ENCODE results near the gene ZSWIM2.

Gene ZSWIM2

GRCh38 chr2:186883666-186884065 is 34.7 kb upstream of the ZSWIM2 start:
- Histone ChIP-seq H4K20me1 (ENCODE audit: insufficient read depth, low read length) (no peaks in the 10 kb centered on the region), H3K4me1 (ENCODE audit: low read length) (peaks cover 5% of the 10 kb centered on the region; the same call in 1 of the 2 replicates), H3K9ac (ENCODE audit: low read length) (no peak overlapping the region), H3K4me2 (ENCODE audit: low read depth, low read length) (no peak overlapping the region), H3K4me3 (ENCODE audit: low read length) (no peak overlapping the region), H3K79me2 (ENCODE audit: low read length) (no peaks in the 10 kb centered on the region), H3K9me2 (replicated peaks; ENCODE audit: insufficient read depth, low read length) (no peaks in the 10 kb centered on the region), H3K36me3 (replicated peaks; ENCODE audit: insufficient read depth, low read length) (no peaks in the 10 kb centered on the region), H3K9me3 (replicated peaks; ENCODE audit: insufficient read depth, low read length) (no peaks in the 10 kb centered on the region), H2AFZ (ENCODE audit: low read length) (no peak overlapping the region), H3K27ac (ENCODE audit: low read length) (no peak overlapping the region), H3F3A (ENCODE audit: insufficient read depth, low read length) (no peaks in the 10 kb centered on the region), H3K27me3 (replicated peaks; ENCODE audit: insufficient read depth, low read length) (no peaks in the 10 kb centered on the region)
- no peak for DNase-seq
- no peak for TF ChIP-seq CTCF (IDR thresholded peaks at IDR 0.05; ENCODE audit: low read length)
- no peak for TF ChIP-seq EZH2phosphoT487 (IDR thresholded peaks at IDR 0.05; ENCODE audit: low read length)
- no peak for TF ChIP-seq EZH2 (optimal IDR thresholded peaks at IDR 0.05; ENCODE audit: low read depth, low read length)

- no peak for DNase-seq
- Histone ChIP-seq H3K9me2 (replicated peaks; ENCODE audit: insufficient read depth, low read length) (no peaks in the 10 kb centered on the region), H4K20me1 (ENCODE audit: insufficient read depth, low read length) (no peaks in the 10 kb centered on the region), H3K4me3 (ENCODE audit: low read length) (no peak overlapping the region), H3K9ac (ENCODE audit: low read length) (no peak overlapping the region), H3K4me2 (ENCODE audit: low read depth, low read length) (no peak overlapping the region), H3K9me3 (replicated peaks; ENCODE audit: insufficient read depth, low read length) (no peaks in the 10 kb centered on the region), H2AFZ (ENCODE audit: low read length) (no peak overlapping the region), H3K4me1 (ENCODE audit: low read length) (peaks cover 5% of the 10 kb centered on the region; the same call in 1 of the 2 replicates), H3K27me3 (replicated peaks; ENCODE audit: insufficient read depth, low read length) (no peaks in the 10 kb centered on the region), H3K79me2 (ENCODE audit: low read length) (no peaks in the 10 kb centered on the region), H3K27ac (ENCODE audit: low read length) (no peak overlapping the region), H3F3A (ENCODE audit: insufficient read depth, low read length) (no peaks in the 10 kb centered on the region), H3K36me3 (replicated peaks; ENCODE audit: insufficient read depth, low read length) (no peaks in the 10 kb centered on the region)
- no peak for TF ChIP-seq CTCF (IDR thresholded peaks at IDR 0.05; ENCODE audit: low read length)
- TF ChIP-seq EZH2 (optimal IDR thresholded peaks at IDR 0.05; ENCODE audit: low read depth, low read length): no peak
- TF ChIP-seq EZH2phosphoT487 (IDR thresholded peaks at IDR 0.05; ENCODE audit: low read length): no peak
Observed at GRCh38 chr2:186882511-186883071, 33.6 kb upstream of the ZSWIM2 start.

- Histone ChIP-seq H3K9me2 (replicated peaks; ENCODE audit: insufficient read depth, low read length) (no peaks in the 10 kb centered on the region), H3K4me2 (ENCODE audit: low read depth, low read length) (no peak overlapping the region), H3K4me1 (ENCODE audit: low read length) (peaks cover 5% of the 10 kb centered on the region; the same call in 1 of the 2 replicates), H3K27ac (ENCODE audit: low read length) (no peak overlapping the region), H3K79me2 (ENCODE audit: low read length) (no peaks in the 10 kb centered on the region), H3K4me3 (ENCODE audit: low read length) (no peak overlapping the region), H3K36me3 (replicated peaks; ENCODE audit: insufficient read depth, low read length) (no peaks in the 10 kb centered on the region), H2AFZ (ENCODE audit: low read length) (no peak overlapping the region), H3K9ac (ENCODE audit: low read length) (no peak overlapping the region), H3K27me3 (replicated peaks; ENCODE audit: insufficient read depth, low read length) (no peaks in the 10 kb centered on the region), H4K20me1 (ENCODE audit: insufficient read depth, low read length) (no peaks in the 10 kb centered on the region), H3K9me3 (replicated peaks; ENCODE audit: insufficient read depth, low read length) (no peaks in the 10 kb centered on the region), H3F3A (ENCODE audit: insufficient read depth, low read length) (no peaks in the 10 kb centered on the region)
- no peak for DNase-seq
- TF ChIP-seq EZH2phosphoT487 (IDR thresholded peaks at IDR 0.05; ENCODE audit: low read length): no peak
- TF ChIP-seq CTCF (IDR thresholded peaks at IDR 0.05; ENCODE audit: low read length): no peak
- no peak for TF ChIP-seq EZH2 (optimal IDR thresholded peaks at IDR 0.05; ENCODE audit: low read depth, low read length)
Observed at GRCh38 chr2:186881660-186882059, 32.7 kb upstream of the ZSWIM2 start.
